OCI-LY3 (cell line): ENCODE data around the gene GCNA.
A peak's percentile ranks its signal among the peaks of the same experiment; 100 is the strongest.

Source experiments
- H2AFZ ChIP-seq: fragments of 200-600, 300-600 bp; shearing (Covaris generic); 2 replicates; pipeline ENCODE4 v1.6.0; 2014; ENCODE audit warnings: antibody characterized with exemption, low read depth, low read length
- H3K27ac ChIP-seq: fragments of 200-600, 300-600 bp; sonication (generic); 2 replicates; pipeline ENCODE4 v1.5.1; 2014; ENCODE audit warnings: mild to moderate bottlenecking, low read length, moderate library complexity, mixed read lengths
- H3K27me3 ChIP-seq: fragments of 200-600, 300-600 bp; sonication (generic); 2 replicates; pipeline ENCODE4 v1.6.1; 2014; ENCODE audit warnings: low read depth, low read length, mixed read lengths
- H3K36me3 ChIP-seq: fragments of 200-600, 300-600 bp; sonication (generic); replicated peaks from 2 replicates; pipeline ENCODE3; 2014; ENCODE audit warnings: low read depth, low read length, mixed read lengths
- H3K4me1 ChIP-seq: fragments of 300-600, 200-600 bp; sonication (generic); 2 replicates; pipeline ENCODE4 v1.6.1; 2014; ENCODE audit warnings: low read length, mixed read lengths
- H3K4me2 ChIP-seq: fragments of 200-600, 300-600 bp; sonication (generic); 2 replicates; pipeline ENCODE4 v1.6.1; 2014; ENCODE audit warnings: low read length, mixed read lengths
- H3K4me3 ChIP-seq: fragments of 300-600, 200-600 bp; sonication (generic); 2 replicates; pipeline ENCODE4 v1.5.1; 2014; ENCODE audit warnings: antibody characterized with exemption, mild to moderate bottlenecking, low read length, moderate library complexity
- H3K79me2 ChIP-seq: fragments of 300-600, 200-600 bp; shearing (Covaris generic); 2 replicates; pipeline ENCODE4 v1.6.1; 2014; ENCODE audit warnings: mild to moderate bottlenecking, low read length, mixed read lengths
- H3K9ac ChIP-seq: fragments of 300-600, 200-600 bp; shearing (Covaris generic); 2 replicates; pipeline ENCODE4 v1.6.0; 2014; ENCODE audit warnings: mild to moderate bottlenecking, low read length, moderate library complexity
- H3K9me3 ChIP-seq: fragments of 200-600, 300-600 bp; shearing (Covaris generic); 2 replicates; pipeline ENCODE4 v1.6.1; 2014; ENCODE audit warnings: low read length, mixed read lengths; ENCODE audit not compliant: insufficient read depth
- H4K20me1 ChIP-seq: fragments of 200-600, 300-600 bp; sonication (generic); 2 replicates; pipeline ENCODE4 v1.6.1; 2016; ENCODE audit warnings: low read length, mixed read lengths; ENCODE audit not compliant: insufficient read depth
- EZH2phosphoT487 ChIP-seq: fragments of 200-600 bp; shearing (Covaris generic); IDR thresholded peaks from 2 replicates; pipeline ENCODE4 v1.6.1; 2018; ENCODE audit warnings: antibody characterized with exemption, mixed run types, low read depth
- TF ChIP-seq, protein P1 (sequence below): fragments of 200-600, 300-600 bp; sonication (generic); IDR thresholded peaks from 2 replicates; pipeline ENCODE4 v1.5.1; 2014; ENCODE audit warnings: antibody characterized with exemption, low read length, low read depth

Gene GCNA

GRCh38 chrX:71543316-71543715, 34.9 kb upstream of the GCNA start:
- peaks cover 73% of the 10 kb centered on the region for H3K36me3 ChIP-seq
- H4K20me1 ChIP-seq, result peaks cover 93% of the 10 kb centered on the region
- H3K9ac ChIP-seq, result no peak overlapping the region
- H3K27me3 ChIP-seq, result no peaks in the 10 kb centered on the region
- no peak for TF ChIP-seq EZH2phosphoT487
- TF ChIP-seq, protein P1, sequence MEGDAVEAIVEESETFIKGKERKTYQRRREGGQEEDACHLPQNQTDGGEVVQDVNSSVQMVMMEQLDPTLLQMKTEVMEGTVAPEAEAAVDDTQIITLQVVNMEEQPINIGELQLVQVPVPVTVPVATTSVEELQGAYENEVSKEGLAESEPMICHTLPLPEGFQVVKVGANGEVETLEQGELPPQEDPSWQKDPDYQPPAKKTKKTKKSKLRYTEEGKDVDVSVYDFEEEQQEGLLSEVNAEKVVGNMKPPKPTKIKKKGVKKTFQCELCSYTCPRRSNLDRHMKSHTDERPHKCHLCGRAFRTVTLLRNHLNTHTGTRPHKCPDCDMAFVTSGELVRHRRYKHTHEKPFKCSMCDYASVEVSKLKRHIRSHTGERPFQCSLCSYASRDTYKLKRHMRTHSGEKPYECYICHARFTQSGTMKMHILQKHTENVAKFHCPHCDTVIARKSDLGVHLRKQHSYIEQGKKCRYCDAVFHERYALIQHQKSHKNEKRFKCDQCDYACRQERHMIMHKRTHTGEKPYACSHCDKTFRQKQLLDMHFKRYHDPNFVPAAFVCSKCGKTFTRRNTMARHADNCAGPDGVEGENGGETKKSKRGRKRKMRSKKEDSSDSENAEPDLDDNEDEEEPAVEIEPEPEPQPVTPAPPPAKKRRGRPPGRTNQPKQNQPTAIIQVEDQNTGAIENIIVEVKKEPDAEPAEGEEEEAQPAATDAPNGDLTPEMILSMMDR, result no peak
- no peak overlapping the region for H3K4me3 ChIP-seq
- H3K27ac ChIP-seq, result no peak overlapping the region
- peak overlapping the region; percentile 64 for H3K4me2 ChIP-seq
- H2AFZ ChIP-seq, result no peak overlapping the region
- no peaks in the 10 kb centered on the region for H3K9me3 ChIP-seq
- peaks cover 51% of the 10 kb centered on the region for H3K4me1 ChIP-seq
- H3K79me2 ChIP-seq, result peaks cover 99% of the 10 kb centered on the region

GRCh38 chrX:71545364-71545763, 32.9 kb upstream of the GCNA start:
- Histone ChIP-seq H4K20me1 (peaks cover 80% of the 10 kb centered on the region), H3K79me2 (peaks cover 98% of the 10 kb centered on the region), H3K4me2 (no peak overlapping the region), H3K36me3 (peaks cover 71% of the 10 kb centered on the region), H3K4me1 (peaks cover 31% of the 10 kb centered on the region), H2AFZ (no peak overlapping the region), H3K4me3 (no peak overlapping the region), H3K9me3 (no peaks in the 10 kb centered on the region), H3K9ac (no peak overlapping the region), H3K27me3 (no peaks in the 10 kb centered on the region), H3K27ac (no peak overlapping the region)
- TF ChIP-seq, protein P1, result no peak
- TF ChIP-seq EZH2phosphoT487, result no peak

GRCh38 chrX:71546879-71547278, 31.4 kb upstream of the GCNA start:
- H3K79me2 ChIP-seq, result peaks cover 91% of the 10 kb centered on the region
- no peak overlapping the region for H3K4me3 ChIP-seq
- peaks cover 16% of the 10 kb centered on the region for H3K4me1 ChIP-seq
- TF ChIP-seq, protein P1, result no peak
- no peak for TF ChIP-seq EZH2phosphoT487
- no peak overlapping the region for H2AFZ ChIP-seq
- H3K27ac ChIP-seq, result no peak overlapping the region
- H3K27me3 ChIP-seq, result no peaks in the 10 kb centered on the region
- no peak overlapping the region for H3K9ac ChIP-seq
- H3K4me2 ChIP-seq, result no peak overlapping the region
- peaks cover 70% of the 10 kb centered on the region for H4K20me1 ChIP-seq
- peaks cover 73% of the 10 kb centered on the region for H3K36me3 ChIP-seq
- H3K9me3 ChIP-seq, result no peaks in the 10 kb centered on the region

DNA sequence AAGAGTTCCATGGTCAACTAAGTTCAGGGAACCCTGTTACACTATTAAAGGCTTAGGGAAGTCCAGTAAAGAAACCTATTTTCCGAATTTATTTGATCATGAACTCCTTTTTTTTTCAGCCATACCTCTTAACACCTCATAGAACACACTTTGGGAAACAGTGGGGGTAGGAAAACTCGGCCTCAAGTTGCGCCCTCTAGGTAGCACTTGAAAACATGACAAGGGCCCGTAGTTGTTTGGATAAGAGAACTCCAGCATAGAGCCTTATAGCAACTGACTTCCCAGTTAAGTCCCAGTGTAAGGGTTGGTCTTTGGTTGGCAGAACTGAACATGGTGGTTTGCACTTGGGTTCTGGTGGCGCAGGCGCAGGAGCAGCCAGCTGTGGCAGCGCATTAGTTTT, 30.9 kb upstream of the GCNA start:
- Histone ChIP-seq H3K27ac (no peak overlapping the region), H3K4me1 (peaks cover 11% of the 10 kb centered on the region), H3K9me3 (no peaks in the 10 kb centered on the region), H3K79me2 (peaks cover 91% of the 10 kb centered on the region), H3K9ac (no peak overlapping the region), H3K27me3 (no peaks in the 10 kb centered on the region), H3K4me3 (no peak overlapping the region), H3K4me2 (no peak overlapping the region), H3K36me3 (peaks cover 68% of the 10 kb centered on the region), H2AFZ (no peak overlapping the region), H4K20me1 (peaks cover 66% of the 10 kb centered on the region)
- TF ChIP-seq, protein P1, result no peak
- no peak for TF ChIP-seq EZH2phosphoT487
